A549 (cell line): ENCODE measurements around the gene CXCL14.

Experiments
- EP300 ChIP-seq, 2 experiments: fragments of >200 bp; sonication (Bioruptor Twin); formaldehyde crosslinking; IDR thresholded peaks; 2 replicates in 1 of 2; 3 replicates in 1 of 2; pipeline ENCODE4 v1.6.1; 2016 to 2017
- KDM1A ChIP-seq: fragments of 200-600 bp; sonication (generic); IDR thresholded peaks from 2 replicates; pipeline ENCODE4 v1.6.1; 2016; ENCODE audit warnings: low read depth, mild to moderate bottlenecking
- PHF8 ChIP-seq: fragments of 200-600 bp; sonication (generic); IDR thresholded peaks from 2 replicates; pipeline ENCODE4 v1.6.1; 2016; ENCODE audit warnings: low read depth, mild to moderate bottlenecking, antibody characterized with exemption, moderate library complexity, borderline replicate concordance
- POLR2A ChIP-seq: IDR thresholded peaks from 2 replicates; pipeline ENCODE4 v1.6.1; 2012; ENCODE audit warnings: mild to moderate bottlenecking, low read length
- SREBF2 ChIP-seq: fragments of 450-650 bp; IDR thresholded peaks from 2 replicates; pipeline ENCODE4 v1.6.1; 2014; ENCODE audit warnings: mild to moderate bottlenecking, moderate library complexity
- TF ChIP-seq, protein P1 (sequence below): fragments of >200 bp; sonication (Bioruptor Twin); formaldehyde crosslinking; IDR thresholded peaks from 3 replicates; pipeline ENCODE4 v1.5.1; 2016
- TF ChIP-seq, protein P2 (sequence below): fragments of 150-350 bp; IDR thresholded peaks from 2 replicates; pipeline ENCODE4 v1.6.1; 2014; ENCODE audit warnings: low read depth, mild to moderate bottlenecking, low read length

DNA sequence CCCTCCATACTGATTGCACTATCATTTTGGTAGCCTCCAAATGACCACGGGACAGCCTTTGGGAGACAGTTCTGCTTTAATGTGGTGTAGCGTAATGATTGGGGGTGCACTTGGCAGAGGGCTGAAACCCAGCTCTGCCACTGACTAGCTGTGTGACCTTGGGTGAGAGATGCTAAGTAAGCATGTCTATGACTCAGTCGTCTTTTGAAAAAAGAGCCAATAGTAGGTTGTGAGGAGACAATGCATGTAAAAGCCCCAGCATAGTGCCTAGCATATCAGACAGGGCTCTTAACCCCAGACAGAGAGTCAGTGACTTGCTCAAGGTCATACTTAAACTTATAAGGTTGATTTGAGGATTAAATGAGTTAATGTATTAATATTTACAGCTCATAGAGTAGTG is 18.0 kb upstream of the CXCL14 start:
- TF ChIP-seq, protein P1, sequence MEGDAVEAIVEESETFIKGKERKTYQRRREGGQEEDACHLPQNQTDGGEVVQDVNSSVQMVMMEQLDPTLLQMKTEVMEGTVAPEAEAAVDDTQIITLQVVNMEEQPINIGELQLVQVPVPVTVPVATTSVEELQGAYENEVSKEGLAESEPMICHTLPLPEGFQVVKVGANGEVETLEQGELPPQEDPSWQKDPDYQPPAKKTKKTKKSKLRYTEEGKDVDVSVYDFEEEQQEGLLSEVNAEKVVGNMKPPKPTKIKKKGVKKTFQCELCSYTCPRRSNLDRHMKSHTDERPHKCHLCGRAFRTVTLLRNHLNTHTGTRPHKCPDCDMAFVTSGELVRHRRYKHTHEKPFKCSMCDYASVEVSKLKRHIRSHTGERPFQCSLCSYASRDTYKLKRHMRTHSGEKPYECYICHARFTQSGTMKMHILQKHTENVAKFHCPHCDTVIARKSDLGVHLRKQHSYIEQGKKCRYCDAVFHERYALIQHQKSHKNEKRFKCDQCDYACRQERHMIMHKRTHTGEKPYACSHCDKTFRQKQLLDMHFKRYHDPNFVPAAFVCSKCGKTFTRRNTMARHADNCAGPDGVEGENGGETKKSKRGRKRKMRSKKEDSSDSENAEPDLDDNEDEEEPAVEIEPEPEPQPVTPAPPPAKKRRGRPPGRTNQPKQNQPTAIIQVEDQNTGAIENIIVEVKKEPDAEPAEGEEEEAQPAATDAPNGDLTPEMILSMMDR = no peak
- TF ChIP-seq EP300 (IDR thresholded peaks at IDR 0.05) (no peak), SREBF2 (no peak), KDM1A (no peak), POLR2A (no peak), PHF8 (no peak)
- TF ChIP-seq, protein P2, sequence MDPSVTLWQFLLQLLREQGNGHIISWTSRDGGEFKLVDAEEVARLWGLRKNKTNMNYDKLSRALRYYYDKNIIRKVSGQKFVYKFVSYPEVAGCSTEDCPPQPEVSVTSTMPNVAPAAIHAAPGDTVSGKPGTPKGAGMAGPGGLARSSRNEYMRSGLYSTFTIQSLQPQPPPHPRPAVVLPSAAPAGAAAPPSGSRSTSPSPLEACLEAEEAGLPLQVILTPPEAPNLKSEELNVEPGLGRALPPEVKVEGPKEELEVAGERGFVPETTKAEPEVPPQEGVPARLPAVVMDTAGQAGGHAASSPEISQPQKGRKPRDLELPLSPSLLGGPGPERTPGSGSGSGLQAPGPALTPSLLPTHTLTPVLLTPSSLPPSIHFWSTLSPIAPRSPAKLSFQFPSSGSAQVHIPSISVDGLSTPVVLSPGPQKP = no peak
